Ascending aorta (tissue), 2 donors: ENCODE results near the gene GAREM2. TPM values are rescaled to one million over a fixed set of nuclear protein-coding genes. Genes with fewer than 3 reads are reported as not detected.

Experiments
- DNase-seq, 2 donors: peaks; one replicate each; pipeline ENCODE4 v3.0.0-alpha.2; 2019; ENCODE audit warnings: low spot score in 2 of 2
- H3K27ac ChIP-seq, 2 donors: fragments of 200-600 bp; sonication (generic); one replicate each; pipeline ENCODE4 v1.5.1; 2016 to 2017; ENCODE audit warnings: mild to moderate bottlenecking in 1 of 2
- H3K27me3 ChIP-seq: fragments of 200-600 bp; sonication (generic); one replicate; pipeline ENCODE4 v1.5.1; 2017
- H3K36me3 ChIP-seq, 2 donors: fragments of 200-600 bp; sonication (generic); one replicate each; pipeline ENCODE4 v1.5.1; 2016
- H3K4me1 ChIP-seq, 2 donors: fragments of 200-600 bp; sonication (generic); one replicate each; pipeline ENCODE4 v1.5.1; 2016 to 2017; ENCODE audit warnings: mild to moderate bottlenecking in 1 of 2
- H3K4me3 ChIP-seq, 2 donors: fragments of 200-600 bp; sonication (generic); one replicate each; pipeline ENCODE4 v1.5.1; 2016 to 2017; ENCODE audit warnings: mild to moderate bottlenecking in 1 of 2
- H3K9me3 ChIP-seq, 2 donors: fragments of 200-600 bp; sonication (generic); one replicate each; pipeline ENCODE4 v1.5.1; 2016
- intact Hi-C: fragments of 100-400 bp; cut with DNase I; formaldehyde crosslinking; loops from one replicate; pipeline ENCODE4 v1.15.1; 2023
- total RNA-seq: library from RNA; depleted of rRNA; stranded (reverse); fragments of >200 nt; gene quantifications from one replicate; pipeline ENCODE4 v1.1.0, GENCODE V29; 2016
- TF ChIP-seq, protein P1 (sequence below), 3 experiments: fragments of 200-600 bp in 2 of 3; fragments of 450-650 bp in 1 of 3; sonication (generic) in 2 of 3; IDR thresholded peaks; one replicate each; pipeline ENCODE4 v1.5.1; 2016 to 2019; ENCODE audit warnings: antibody characterized with exemption in 3 of 3, mild to moderate bottlenecking in 1 of 3, moderate library complexity in 1 of 3

GAREM2 gene
- total RNA-seq, 1 donor from 2014 or later, result 2.1 TPM

DNA sequence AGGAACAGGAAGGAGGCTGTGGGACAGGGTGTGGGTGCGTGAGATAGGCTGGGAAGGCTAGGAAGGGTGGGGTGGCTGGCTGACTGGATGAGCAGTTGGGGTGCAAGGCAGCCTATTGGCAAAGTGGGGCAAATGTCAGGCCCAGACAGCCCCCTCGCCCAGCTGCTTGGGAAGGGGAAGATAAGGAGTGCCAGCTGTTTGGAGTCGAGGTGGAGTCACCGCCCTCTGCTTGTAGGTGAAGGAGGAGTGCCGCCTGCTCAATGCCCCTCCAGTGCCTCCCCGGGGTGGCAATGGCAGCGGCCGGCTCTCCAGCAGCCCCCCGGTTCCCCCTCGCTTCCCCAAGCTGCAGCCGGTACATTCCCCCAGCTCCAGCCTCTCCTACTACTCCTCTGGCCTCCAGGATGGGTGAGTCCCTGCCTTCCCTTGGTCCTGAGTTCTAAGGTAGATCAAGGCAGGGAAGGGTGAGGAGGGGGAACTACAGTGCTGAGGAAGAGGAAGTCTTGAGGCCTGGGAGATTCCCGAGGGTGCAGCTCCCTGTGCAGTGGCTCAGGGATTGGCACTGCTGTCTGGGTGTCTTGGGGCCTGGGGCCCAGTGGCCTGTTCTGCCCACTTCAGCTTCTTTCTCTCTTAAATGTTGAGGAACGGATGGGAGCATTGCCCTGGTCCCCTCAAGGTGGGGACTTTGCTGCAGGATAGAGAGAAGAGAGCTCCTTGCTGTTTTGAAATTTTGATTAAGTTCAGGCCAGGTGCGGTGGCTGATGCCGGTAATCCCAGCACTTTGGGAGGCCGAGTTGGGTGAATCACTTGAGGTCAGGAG is 13.3 kb downstream of the GAREM2 start:
- intact Hi-C loops, result loop anchor here (5.0 to 10.0 kb wide), 2 partner anchors 141 to 201 kb away; partner anchors contain the start of gene KIF3C
- peak overlapping the region; percentile 73 to 82 for H3K4me3 ChIP-seq
- H3K9me3 ChIP-seq, result no peaks in the 10 kb centered on the region
- TF ChIP-seq, protein P1, sequence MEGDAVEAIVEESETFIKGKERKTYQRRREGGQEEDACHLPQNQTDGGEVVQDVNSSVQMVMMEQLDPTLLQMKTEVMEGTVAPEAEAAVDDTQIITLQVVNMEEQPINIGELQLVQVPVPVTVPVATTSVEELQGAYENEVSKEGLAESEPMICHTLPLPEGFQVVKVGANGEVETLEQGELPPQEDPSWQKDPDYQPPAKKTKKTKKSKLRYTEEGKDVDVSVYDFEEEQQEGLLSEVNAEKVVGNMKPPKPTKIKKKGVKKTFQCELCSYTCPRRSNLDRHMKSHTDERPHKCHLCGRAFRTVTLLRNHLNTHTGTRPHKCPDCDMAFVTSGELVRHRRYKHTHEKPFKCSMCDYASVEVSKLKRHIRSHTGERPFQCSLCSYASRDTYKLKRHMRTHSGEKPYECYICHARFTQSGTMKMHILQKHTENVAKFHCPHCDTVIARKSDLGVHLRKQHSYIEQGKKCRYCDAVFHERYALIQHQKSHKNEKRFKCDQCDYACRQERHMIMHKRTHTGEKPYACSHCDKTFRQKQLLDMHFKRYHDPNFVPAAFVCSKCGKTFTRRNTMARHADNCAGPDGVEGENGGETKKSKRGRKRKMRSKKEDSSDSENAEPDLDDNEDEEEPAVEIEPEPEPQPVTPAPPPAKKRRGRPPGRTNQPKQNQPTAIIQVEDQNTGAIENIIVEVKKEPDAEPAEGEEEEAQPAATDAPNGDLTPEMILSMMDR (IDR thresholded peaks at IDR 0.05), result no peak
- peaks cover 6 to 10% of the 10 kb centered on the region in 2 donors for H3K36me3 ChIP-seq
- peak overlapping the region; percentile 67 to 73 for H3K27ac ChIP-seq
- H3K4me1 ChIP-seq, result no peaks in the 10 kb centered on the region
- H3K27me3 ChIP-seq, result no peaks in the 10 kb centered on the region
- DNase-seq, result peak in 1 of 2 donors; percentile 58

DNA sequence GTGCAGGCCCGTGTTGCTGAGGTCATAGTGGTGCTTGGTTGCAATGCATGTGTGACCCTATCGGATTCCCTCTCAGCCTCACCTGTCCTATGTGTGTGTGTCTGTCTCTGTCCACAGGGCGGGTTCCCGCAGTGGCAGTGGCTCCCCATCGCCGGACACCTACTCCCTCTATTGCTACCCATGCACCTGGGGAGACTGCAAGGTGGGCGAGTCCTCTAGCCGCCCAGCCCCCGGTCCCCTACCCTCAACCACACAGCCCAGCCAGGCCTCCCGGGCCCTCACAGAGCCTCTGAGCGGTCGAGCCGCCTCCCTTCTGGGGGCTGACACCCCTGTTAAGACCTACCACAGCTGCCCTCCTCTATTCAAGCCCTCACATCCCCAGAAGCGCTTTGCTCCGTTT is 14.2 kb downstream of the GAREM2 start:
- Histone ChIP-seq H3K4me1 (no peaks in the 10 kb centered on the region), H3K27me3 (no peaks in the 10 kb centered on the region), H3K27ac (no peak overlapping the region), H3K36me3 (peaks cover 11 to 19% of the 10 kb centered on the region in 2 donors), H3K9me3 (no peaks in the 10 kb centered on the region), H3K4me3 (no peak overlapping the region)
- TF ChIP-seq, protein P1 (IDR thresholded peaks at IDR 0.05), result no peak
- peak in 1 of 2 donors; percentile 61 for DNase-seq
- intact Hi-C loops, result loop anchor here (5.0 to 10.0 kb wide), 2 partner anchors 140 to 202 kb away; partner anchors contain the start of gene KIF3C

DNA sequence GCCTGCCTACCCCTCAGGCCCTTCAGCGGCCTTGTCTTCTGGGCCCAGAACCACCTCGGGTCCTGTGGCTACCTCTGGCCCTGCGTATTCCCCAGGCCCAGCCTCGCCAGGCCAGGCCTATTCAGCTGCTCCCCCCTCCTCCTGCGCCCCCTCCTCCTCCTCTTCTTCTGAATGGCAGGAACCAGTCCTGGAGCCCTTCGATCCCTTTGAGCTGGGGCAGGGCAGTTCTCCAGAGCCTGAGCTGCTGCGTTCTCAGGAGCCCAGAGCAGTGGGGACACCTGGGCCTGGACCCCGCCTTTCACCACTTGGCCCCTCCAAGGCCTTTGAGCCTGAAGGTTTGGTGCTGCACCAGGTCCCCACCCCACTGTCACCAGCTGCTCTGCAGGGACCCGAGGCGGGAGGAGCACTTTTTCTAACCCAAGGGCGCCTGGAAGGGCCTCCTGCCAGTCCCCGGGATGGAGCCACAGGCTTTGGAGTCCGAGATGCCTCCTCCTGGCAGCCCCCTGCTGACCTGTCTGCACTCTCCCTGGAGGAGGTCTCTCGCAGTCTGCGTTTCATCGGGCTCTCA is 14.7 kb downstream of the GAREM2 start:
- Histone ChIP-seq H3K4me3 (no peak overlapping the region), H3K27ac (no peak overlapping the region), H3K27me3 (no peaks in the 10 kb centered on the region), H3K4me1 (no peaks in the 10 kb centered on the region), H3K9me3 (no peaks in the 10 kb centered on the region), H3K36me3 (peaks cover 16 to 22% of the 10 kb centered on the region in 2 donors)
- intact Hi-C loops, result loop anchor here (5.0 to 10.0 kb wide), 2 partner anchors 140 to 203 kb away; partner anchors contain the start of gene KIF3C
- TF ChIP-seq, protein P1 (IDR thresholded peaks at IDR 0.05), result no peak
- DNase-seq, result peak in 1 of 2 donors; percentile 56

DNA sequence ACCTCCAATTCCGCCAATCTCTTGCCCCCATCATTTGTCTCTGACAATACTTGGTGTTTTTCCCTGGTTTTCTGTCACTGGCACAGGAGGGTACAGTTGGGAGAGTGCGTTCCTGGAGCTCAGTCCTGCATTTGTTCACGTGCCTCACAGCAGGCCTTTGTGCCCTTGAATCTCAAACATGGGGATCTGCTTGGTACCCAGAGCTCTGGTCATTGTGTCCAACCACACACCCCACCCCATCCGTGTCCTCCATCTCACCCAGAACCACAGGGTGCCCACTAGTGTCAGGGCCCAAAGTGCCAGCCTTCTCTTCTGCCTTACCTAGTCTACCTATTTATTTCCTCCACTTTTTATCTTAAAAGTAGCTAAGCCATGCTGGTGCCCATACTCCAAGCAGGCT is 16.2 kb downstream of the GAREM2 start:
- intact Hi-C loops, result loop anchor here (5.0 to 10.0 kb wide), 2 partner anchors 138 to 204 kb away; partner anchors contain the start of gene KIF3C
- H3K4me3 ChIP-seq, result no peak overlapping the region
- H3K9me3 ChIP-seq, result no peaks in the 10 kb centered on the region
- H3K27me3 ChIP-seq, result no peaks in the 10 kb centered on the region
- no peak overlapping the region for H3K27ac ChIP-seq
- no peaks in the 10 kb centered on the region for H3K4me1 ChIP-seq
- TF ChIP-seq, protein P1 (IDR thresholded peaks at IDR 0.05), result no peak
- peaks cover 28 to 31% of the 10 kb centered on the region in 2 donors for H3K36me3 ChIP-seq
- DNase-seq, result peak in 1 of 2 donors; percentile 38

DNA sequence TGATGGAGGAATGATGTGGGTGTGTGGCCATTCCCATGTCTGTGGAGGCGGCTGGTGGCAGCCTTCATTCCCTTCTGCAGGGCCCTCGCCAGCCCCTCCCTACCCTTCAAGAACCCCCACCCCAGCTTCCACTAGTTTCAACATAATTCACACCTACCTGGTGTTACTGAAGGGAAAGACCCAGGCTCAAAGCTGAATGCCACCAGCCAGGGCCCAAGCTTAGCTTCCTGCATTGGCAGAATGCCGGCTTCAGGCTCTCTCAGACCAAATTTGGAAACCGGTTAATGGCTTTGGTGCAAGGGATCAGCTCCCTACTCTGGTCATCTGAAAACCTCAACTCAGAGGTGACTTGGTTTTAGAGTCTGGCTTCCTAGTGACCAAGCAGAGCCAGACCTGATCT is 16.9 kb downstream of the GAREM2 start:
- H3K4me3 ChIP-seq, result no peak overlapping the region
- no peak overlapping the region for H3K27ac ChIP-seq
- TF ChIP-seq, protein P1 (IDR thresholded peaks at IDR 0.05), result no peak
- H3K36me3 ChIP-seq, result peaks cover 34 to 37% of the 10 kb centered on the region in 2 donors
- no peaks in the 10 kb centered on the region for H3K4me1 ChIP-seq
- H3K27me3 ChIP-seq, result no peaks in the 10 kb centered on the region
- peak in 1 of 2 donors; percentile 56 for DNase-seq
- intact Hi-C loops, result loop anchor here (5.0 to 10.0 kb wide), 2 partner anchors 138 to 205 kb away; partner anchors contain the start of gene KIF3C
- no peaks in the 10 kb centered on the region for H3K9me3 ChIP-seq
